Activated CD4-positive, alpha-beta T cell treated with anti-CD3 and anti-CD28 coated beads, Interleukin-2, amount 50 U/mL, for 24 hours (primary cell): ENCODE results near the gene BCAR3.
"Not testable (repeated sequence)": the region's sequence is repeated elsewhere in the genome, so short reads cannot be mapped to it uniquely, and the experiment has no call there.

Source experiments
- DNase-seq, 2 donors: peaks; one replicate each; pipeline ENCODE4 v3.0.0-alpha.2; 2020; ENCODE audit warnings: low read depth in 1 of 2, low spot score in 1 of 2

BCAR3 gene

DNA sequence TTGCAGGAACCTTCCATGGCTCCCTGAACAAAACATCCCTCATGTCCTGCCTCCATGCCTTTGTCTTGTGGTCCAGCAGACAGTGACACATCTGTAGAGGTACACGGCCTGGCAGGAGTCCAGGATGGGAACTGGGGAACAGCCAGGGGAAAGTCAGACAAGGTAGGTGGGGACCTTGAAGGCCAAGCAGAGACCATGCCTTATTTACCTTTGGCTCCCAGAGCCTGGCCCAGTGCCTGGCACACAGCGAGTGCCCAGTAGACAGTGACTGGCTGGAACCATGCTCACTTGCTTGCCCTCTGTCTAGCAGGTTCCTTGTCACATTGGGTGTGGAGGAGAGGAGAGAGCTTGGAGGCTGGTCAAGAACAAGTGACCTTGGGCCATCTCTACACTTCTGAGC, 81.0 kb downstream of the BCAR3 start:
- no peak for DNase-seq

DNA sequence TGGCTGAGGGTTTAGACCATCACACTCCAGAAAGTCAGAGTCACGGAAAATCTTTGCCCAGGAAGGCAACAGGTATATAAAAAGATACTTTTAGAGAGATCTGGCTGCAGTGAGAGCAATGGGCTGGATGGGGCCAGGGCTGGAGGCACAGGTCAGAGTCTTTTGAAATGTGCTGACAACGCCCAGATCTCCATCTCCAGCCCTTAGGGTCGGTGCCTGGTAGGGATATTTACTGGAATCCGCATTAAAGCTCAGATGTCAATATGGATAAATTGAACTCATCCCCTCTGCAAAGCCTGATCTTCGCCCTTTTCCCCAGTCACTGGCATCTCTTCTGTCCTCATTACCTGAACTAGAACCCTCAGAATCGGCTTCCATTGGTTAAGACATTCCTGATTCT, 82.2 kb downstream of the BCAR3 start:
- no peak for DNase-seq

DNA sequence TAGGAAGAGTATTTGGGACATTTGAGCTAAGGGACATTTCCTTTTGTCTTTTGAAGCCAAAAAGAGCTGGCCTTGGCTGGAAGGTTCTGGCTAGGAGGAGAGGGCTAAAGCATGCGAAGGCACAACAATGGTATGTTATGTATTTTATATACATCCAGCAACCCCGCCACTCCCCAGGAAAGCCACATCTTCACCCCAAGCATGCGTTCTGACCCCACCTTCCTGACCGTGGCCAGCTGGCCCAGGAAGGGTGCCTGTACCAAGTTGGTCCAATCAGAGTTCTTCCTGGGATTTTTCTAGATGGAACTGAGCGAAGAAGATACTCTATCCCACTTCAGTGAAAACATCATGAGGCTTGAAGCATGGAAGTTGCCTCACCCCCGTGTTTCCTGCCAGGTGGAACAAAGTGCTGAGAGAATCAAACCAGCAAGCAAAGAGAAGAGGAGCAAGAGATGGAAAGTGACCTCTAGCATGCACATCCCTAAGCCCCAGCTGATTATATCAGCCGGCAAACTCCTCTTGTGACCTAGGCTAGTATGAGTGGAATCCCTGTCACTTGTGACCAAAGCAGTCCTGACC, 82.7 kb downstream of the BCAR3 start:
- DNase-seq: no peak

DNA sequence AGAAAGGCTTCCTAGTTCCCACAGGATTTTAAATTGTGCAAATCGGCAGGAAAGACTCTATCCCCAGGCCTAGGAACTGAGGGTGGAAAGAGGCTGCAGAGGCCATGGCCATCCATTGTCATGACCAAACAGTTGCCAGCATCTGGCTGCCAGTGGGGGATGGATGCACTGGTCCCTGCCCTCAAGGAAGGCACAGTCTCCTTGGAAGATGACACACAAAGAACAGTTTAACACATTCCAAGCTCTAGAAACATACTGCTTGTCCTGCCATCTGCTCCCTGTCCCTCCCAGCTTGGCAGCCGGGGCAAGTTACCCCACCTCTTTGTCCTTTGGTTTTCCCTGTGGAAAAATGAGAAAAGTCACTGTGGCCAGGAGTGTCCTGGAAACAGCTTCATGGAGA, 83.2 kb downstream of the BCAR3 start:
- DNase-seq: no peak

DNA sequence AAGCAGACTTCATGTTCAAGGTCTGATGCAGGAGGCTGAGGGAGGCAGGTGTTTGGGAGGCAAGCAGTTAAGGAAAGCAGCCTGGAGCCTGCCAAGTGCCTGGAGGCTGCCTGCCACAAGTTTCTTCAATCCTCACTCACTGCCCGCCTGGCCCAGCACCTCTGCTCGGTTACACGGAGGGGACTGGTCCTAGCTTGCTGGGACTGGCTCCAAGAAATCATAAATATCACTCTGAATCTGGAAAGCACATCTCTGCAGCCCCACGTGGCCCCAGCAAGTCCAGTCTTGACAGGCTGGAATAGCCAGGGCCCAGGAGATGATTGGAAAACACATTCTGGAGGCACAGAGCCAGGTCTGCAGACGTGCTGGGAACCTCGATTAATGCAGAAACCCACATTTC, 83.9 kb downstream of the BCAR3 start:
- DNase-seq: no peak

DNA sequence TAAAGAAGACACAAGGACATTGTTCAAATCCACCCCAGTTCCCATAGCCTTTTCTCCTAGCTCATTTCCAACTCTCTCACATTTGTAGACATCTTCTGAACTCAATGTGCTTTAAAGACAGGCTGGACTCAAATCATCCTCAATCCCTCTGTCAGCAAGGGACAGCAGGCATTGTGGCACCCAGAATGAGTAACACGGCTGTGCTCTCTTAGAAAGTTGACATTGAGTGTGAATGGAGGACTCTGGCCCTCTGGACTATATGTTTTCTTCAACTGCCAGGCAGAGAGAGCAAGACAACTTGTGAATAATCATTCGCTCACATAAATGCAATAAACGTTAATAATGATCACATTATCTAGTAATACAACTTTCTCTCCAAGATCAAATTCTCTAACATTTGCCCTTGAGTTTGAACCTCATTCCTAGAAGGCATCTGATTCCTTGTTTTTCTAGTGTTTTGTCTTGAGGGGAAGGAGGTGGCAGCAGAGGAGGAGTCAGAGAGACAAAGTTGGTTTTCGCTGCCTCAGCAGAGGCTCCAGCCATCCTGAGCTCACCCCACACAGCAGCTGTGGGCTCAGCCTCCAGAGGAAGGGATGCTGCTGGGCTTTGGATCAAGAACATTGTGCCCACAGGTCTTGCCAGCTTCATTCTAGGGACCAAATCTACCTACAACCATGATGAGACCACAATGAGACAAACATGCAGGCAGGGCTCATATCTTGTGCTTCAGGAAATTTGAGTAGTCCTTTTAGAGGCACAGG, 85.1 kb downstream of the BCAR3 start:
- no peak for DNase-seq

DNA sequence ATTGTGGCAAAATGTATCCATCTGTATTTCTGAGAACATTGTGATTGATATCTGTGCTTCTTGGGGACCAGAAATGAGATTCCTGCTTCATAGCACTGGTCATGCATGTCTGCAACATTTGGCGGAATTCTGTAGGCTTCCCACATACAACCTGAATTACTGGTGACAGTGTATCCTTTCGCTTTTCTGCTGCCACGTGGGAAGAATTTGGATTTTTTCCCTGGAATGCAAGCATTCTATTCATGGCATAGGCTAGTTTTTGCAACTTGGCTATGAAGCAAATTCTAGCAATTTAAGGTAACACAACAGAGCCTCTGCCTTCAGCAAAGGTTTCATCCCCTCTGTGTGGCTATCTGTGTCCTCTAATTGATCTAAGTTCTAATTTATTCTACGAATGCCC, 85.9 kb downstream of the BCAR3 start:
- DNase-seq: no peak

DNA sequence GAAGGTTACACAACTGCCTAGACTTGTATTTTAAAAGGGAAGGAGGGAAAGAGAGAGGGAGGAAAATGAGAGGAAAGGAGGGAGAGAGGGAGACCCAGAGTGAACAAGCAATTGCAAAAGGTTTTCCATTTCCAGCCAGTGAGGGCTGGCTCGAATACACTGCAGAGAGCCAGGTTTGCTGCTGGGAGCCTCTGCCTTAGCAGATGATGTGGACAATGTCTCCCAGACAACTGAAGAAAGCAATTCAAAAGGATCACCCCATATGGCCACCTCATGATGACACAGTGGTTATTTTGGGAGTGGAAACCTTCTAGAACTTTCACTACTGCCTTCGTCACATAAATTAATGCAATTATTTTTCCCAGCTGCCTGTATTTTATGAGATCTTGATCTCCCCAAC, 86.4 kb downstream of the BCAR3 start:
- DNase-seq: no peak

DNA sequence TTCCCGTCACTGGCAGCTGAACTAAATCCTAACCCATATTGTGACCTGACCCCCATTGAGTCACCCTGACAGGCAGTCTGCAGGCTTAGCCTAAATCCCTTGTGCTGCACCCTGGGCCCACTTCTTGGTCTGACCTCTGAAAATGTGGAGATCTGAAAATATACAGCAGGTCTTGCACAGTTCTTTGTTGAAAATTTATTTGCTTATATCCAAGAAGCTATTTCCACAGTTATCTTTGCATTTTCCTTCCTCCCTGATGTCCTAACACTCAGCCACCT, 87.1 kb downstream of the BCAR3 start:
- DNase-seq: no peak

DNA sequence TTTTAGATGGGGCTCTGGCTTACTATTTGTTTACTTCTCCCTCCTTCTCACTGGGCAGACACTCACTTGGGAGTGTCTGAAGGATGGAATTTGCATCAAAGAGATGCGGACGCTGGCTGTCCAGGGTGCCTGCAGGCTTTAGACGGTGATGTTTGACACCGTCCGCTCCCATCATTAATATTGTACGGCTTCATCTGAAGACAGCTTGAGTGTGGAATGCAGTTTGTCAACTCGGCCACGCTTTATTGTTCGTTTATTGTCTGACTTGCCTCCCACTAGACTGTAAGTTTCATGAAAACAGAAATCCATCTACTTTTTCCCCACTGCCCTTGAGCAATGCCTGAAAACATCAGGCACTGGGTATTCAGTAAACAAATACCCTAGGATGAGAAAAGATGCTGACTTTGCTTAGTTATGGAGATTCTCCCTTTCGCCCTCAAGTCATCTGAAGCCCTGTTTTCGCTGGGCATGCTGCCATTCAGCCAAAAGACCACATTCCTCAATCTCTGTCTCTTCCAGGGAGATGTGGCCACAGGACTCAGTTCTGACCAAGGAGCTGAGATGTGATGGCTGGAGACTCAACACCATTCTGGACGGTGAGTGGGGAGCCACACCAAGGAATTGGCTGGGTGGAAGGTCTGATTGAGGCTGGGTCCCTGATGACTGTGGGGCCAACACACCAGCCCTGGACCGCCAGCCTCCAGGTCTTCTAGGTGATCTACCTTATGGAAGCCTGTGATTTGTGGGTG, 87.6 kb downstream of the BCAR3 start:
- DNase-seq: no peak

DNA sequence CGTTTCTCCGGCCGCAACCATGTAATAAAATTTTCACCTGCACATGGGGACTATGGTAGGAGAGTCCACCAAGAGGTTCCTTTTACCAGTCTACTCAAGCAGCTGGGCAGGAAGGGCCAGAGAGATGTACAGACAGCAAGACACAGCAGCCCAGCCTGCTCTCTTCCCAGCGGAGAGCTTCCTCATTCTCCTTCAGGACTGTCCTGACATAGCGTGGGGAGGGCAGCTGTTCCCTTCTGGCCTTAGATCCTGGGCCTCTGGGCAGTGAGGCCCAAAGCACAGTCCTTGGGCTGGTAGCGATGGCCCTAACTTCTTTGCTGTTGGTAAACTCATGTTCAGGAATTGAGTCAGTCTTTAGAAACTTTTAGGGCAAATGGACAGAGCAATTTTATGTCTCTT, 89.1 kb downstream of the BCAR3 start:
- DNase-seq: no peak

DNA sequence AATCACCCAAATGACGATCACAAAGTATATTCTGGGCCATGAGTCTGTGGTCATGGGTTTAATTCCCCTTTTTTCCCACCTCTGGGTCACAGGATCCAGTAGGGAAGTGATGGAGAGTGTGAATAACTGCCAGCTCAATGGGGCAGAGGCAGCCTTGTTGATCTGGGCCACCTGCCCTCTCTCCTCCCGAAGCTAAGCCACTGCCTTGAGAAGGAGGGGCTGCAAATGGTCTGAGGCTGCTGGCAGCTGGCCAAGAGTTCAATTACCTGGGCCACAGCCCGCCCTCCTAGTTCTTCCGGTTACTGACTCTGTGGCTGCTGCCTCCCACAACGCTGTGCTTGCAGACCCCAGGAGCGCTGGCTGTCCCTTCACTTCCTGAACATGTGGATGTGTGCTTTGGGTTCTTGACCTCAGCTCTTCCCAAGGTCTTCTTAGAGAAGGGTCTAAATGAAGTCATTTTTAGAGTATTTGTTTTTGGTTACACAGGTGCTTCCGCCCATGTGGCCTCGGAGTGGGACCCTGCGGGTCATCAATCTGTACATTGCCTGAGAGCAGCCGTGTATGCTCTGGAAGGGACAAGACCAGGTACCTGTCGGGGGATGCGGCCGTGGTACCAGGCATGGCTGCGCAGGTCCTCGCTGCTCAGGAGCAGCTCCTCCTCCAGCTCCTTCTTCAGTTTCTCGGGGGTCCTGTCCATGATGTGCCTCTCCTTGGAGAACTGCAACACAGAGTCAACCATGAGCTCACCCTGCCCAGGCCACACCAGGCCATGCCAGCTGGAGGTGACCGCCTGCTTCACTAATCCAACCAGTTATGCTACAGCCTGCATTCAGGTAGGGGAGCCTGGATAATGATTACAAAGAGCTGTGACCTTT, 89.7 kb downstream of the BCAR3 start:
- DNase-seq: no peak

DNA sequence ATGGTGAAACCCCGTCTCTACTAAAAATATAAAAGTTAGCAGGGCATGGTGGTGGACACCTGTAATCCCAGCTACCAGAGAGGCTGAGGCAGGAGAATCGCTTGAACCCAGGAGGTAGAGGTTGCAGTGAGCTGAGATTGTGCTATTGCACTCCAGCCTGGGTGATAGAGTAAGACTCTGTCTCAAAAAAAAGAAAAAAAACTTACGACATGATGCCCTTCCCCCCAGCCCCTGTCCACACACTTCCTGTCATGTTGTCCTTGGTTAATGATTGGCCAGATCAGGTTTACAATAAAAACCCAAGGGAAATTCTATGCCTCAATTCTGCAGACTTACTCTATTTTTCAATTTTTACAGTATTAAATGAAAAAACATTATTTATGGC, 90.4 kb downstream of the BCAR3 start:
- not testable (repeated sequence) for DNase-seq

DNA sequence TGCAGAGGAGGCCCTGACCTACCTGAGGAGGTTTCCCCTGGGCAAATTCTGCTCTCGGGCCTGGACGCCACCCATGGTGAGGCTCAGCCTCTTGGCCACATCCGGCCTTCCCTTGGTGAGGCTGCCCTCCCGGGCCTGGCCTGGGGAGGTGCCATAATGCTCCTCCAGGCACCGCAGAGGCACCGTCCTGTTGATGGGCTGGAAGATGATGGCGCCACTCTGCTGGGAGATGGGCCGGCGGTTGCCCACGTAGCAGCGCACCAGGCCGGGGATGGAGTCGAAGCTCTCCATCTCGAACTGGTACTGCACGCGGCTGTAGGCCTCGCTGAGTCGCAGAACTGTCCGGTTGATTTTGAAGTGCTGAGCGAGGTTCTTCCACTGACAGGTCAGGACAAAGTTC, 92.7 kb downstream of the BCAR3 start:
- DNase-seq: no peak

DNA sequence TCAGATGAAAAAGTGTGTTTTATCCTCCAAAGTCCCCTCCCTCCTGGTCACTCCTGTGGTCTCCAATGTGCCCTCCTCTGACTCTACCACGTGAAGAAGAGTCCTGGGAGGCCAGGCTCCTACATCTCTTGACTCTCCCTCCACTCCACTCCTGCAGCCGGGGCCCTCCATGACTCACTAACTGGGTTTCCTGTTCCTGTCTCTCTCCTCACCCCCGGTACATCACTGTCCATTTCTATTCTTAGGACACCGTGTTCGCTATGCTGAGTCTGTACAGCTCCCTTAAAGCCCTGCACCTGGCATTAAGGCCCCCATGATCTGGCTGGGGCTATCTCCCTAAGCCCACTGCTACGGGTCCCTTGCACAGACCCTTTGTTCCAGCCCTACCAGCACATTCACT, 93.4 kb downstream of the BCAR3 start:
- no peak for DNase-seq

DNA sequence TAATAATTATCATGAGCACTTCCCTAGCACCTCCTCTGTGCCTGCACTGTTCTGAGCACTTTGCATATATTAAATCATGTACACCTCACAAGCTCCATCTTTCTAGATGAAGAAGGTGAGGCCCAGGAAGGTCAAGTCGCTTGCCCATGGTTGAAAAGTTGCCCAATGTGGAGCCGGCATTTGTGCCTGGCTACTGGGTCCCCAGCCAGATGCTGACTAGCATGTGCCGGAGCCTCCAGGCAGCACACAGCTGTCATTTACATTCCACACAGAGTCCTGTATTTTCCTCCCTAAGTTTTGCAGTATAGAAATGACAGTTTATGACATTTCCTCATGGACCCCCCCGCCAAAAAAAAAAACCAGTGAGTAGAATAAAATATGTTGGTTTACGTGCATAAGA, 94.3 kb downstream of the BCAR3 start:
- no peak for DNase-seq

DNA sequence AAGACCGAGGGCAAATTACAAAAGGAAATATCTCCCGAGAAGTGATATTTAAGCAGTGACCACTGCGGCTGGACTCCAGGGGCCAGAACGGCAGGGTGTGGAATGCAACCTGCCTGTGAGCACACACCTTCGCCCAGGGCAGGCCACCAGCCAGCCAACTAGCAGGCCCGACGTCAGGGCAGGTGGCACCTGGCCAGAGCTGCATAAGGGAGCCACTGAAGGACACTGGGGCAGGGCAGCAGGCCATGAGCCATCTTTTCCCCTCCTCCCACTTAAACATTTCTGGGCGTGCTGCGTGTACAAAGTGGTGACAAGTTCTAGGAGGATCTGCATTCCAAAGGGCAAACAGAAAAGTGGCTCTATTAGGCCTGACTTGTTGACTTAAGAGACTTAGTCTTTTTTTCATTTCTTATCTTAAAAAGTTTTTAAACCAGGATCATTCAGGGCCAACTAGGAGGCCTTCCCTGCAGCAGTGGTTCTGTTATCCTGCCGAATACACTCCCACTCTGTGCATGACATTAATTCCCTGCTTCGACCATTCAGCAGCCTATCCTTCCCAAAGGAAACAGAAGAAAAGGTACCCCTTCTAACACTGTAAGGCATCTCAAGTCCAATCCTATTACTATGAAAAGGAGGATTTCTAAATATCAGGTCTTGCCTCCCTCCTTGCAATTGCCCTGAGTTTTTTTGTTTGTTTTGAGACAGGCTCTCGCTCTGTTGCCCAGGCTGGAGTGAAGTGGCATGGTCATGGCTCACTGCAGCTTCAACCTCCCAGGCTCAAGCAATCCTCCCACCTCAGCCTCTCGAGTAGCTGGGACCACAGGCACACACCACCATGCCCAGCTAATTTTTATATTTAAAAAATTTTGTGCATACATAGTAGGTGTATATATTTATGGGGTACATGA, 96.3 kb downstream of the BCAR3 start:
- no peak for DNase-seq

DNA sequence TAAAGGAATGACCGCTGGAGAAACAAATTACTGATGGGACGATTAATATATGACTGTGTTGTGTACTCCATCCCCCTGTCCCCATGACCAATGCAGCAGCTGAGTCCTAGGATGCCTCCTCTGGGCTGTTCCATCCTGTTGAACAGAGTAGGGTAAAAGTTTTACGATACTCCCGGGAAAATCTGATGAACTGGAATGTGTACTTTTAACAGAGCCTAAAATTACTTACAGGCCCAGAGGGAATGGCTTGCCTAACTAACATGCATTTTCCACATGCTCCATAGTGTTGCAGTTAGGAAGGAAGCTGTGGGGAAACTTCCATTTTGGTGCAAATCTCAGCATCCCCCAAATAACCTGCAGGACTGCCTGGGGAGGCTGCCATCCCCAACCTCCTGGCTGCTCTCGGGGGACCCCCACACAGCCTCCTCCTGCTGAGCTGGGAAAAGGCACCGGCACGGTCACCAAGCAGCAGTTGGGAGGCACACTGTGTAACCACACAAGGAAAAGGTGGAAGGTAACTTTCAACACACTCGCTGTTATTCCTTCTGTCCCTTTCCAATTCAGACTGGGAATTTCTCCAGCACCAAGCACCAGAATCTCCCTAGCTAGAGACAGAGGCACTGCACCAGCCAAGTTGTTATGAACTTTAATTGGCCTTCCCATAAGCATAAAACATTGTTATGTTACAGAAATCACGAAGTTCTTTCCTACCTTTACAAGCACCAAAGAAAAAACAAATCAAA, 97.2 kb downstream of the BCAR3 start:
- DNase-seq: no peak

DNA sequence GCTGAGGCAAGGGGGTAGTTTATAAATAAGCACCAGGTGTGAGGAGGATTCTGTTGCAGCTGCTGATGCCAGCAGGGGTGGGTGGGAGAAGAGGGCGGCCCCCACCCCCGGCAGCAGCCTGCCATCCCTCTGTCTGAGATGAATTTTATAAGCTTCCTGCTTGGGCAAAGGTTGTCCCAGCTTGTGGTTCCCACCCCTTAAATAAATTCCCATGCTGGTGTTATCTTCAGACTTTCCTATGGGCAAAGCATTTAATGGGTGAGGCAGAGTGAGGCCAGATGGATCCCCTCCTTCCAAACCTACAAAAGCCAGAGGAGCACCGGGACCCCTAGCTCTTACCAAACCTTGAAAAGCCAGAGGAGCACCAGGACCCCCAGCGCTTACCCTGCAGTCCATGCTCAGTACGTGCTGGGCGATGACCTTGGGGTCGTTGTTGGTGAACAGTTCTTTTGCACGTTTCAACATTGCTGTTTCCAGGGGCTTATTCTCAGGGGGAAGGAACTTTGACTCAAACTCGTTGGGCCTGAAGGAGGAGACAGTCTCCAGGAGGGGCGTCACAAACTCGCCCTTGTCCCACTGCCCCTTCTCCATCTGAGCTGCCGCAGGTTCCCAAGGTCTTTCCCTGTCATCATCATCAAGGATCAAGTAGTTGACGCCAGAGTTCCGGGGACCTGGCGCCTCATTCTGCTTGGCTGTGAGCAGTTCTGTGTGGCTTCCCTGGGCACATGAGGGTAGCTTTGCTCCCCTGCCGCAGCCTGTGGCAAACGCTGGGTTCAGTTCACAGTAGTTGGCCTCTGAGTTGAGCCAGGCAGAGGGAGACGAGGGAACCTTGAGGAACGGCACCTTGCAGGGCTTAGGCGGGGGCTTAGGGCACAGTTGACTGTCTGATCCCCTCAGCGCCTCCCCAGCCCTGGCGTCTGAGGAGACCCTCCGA, 99.5 kb downstream of the BCAR3 start:
- DNase-seq: no peak
